H1 (cell line): Measurements from ENCODE around the gene NDUFS3. TPM values are rescaled to one million over a fixed set of nuclear protein-coding genes. Genes with fewer than 3 reads are reported as not detected.

Experiments used
- CTCF ChIA-PET: fragments of 300-600 bp; sonication (Branson Sonifier 250); formaldehyde crosslinking; loops from one replicate; lab custom pipeline; 2021; ENCODE audit not compliant: partially characterized antibody; lab: Charles Lee
- POLR2A ChIA-PET: fragments of 300-600 bp; sonication (Branson Sonifier 250); formaldehyde crosslinking; loops from one replicate; lab custom pipeline; 2021; ENCODE audit warnings: inconsistent platforms; ENCODE audit not compliant: partially characterized antibody; lab: Charles Lee
- DNase-seq, 2 experiments: peaks; one replicate each; pipeline versions ENCODE4 v3.0.0 to v3.0.0-alpha.2; 2010 to 2022; ENCODE audit warnings: low spot score in 2 of 2, low read depth in 1 of 2, mixed read lengths in 1 of 2
- FAIRE-seq: peaks from 2 replicates; lab custom pipeline; 2011; peaks lifted over from hg19 to GRCh38; lab: Jason Lieb, UNC
- H2AFZ ChIP-seq: 2 replicates; pipeline ENCODE4 v1.8.1; 2012; ENCODE audit warnings: low read length, inconsistent platforms
- H2AK5ac ChIP-seq: 2 replicates; pipeline ENCODE4 v1.6.1; 2013; ENCODE audit warnings: low read depth, low read length
- H2BK120ac ChIP-seq: replicated peaks from 2 replicates; pipeline ENCODE3; 2013; ENCODE audit warnings: low read depth, low read length, inconsistent platforms
- H2BK12ac ChIP-seq: 2 replicates; pipeline ENCODE4 v1.6.1; 2013; ENCODE audit warnings: low read depth, low read length
- H2BK15ac ChIP-seq: 2 replicates; pipeline ENCODE4 v1.6.1; 2013; ENCODE audit warnings: low read length
- H2BK20ac ChIP-seq: 2 replicates; pipeline ENCODE4 v1.6.1; 2013; ENCODE audit warnings: low read length
- H2BK5ac ChIP-seq: 2 replicates; pipeline ENCODE4 v1.6.1; 2013; ENCODE audit warnings: low read depth, low read length
- H3K14ac ChIP-seq: 2 replicates; pipeline ENCODE4 v1.6.1; 2013; ENCODE audit warnings: inconsistent platforms; ENCODE audit not compliant: insufficient read length
- H3K18ac ChIP-seq: 2 replicates; pipeline ENCODE4 v1.6.1; 2013; ENCODE audit warnings: low read length; ENCODE audit errors: extremely low read depth
- H3K23ac ChIP-seq: 2 replicates; pipeline ENCODE4 v1.6.1; 2013; ENCODE audit warnings: inconsistent platforms; ENCODE audit not compliant: insufficient read length
- H3K23me2 ChIP-seq: 2 replicates; pipeline ENCODE4 v1.6.1; 2013; ENCODE audit warnings: low read depth, low read length
- H3K27ac ChIP-seq: 2 replicates; pipeline ENCODE4 v1.6.1; 2011; ENCODE audit warnings: low read depth, low read length, inconsistent platforms
- H3K27me3 ChIP-seq, 4 experiments: replicated peaks in 1 of 4; 1 replicate in 1 of 4; 2 replicates in 3 of 4; pipeline versions ENCODE4 v1.6.1 to v1.8.1; 2011 to 2013; ENCODE audit warnings: low read length in 3 of 4, mild to moderate bottlenecking in 3 of 4, inconsistent platforms in 2 of 4, mixed read lengths in 2 of 4, moderate library complexity in 1 of 4; ENCODE audit not compliant: control insufficient read depth in 3 of 4, insufficient read depth in 3 of 4; ENCODE audit errors: extremely low read depth in 1 of 4
- H3K36me3 ChIP-seq, 4 experiments: 2 replicates each; pipeline versions ENCODE4 v1.6.1 to v1.8.1; 2011 to 2013; ENCODE audit warnings: mild to moderate bottlenecking in 4 of 4, low read length in 3 of 4, moderate library complexity in 2 of 4, control low read depth in 1 of 4, inconsistent platforms in 1 of 4; ENCODE audit not compliant: insufficient read depth in 4 of 4, control insufficient read depth in 2 of 4
- H3K4ac ChIP-seq: replicated peaks from 2 replicates; pipeline ENCODE3; 2013; ENCODE audit warnings: low read length, low read depth, mixed read lengths, inconsistent platforms; ENCODE audit not compliant: insufficient read length
- H3K4me1 ChIP-seq, 4 experiments: replicated peaks in 1 of 4; 1 replicate in 1 of 4; 2 replicates in 3 of 4; pipeline versions ENCODE4 v1.6.1 to v1.8.1; 2011 to 2013; ENCODE audit warnings: low read length in 3 of 4, inconsistent platforms in 2 of 4, mixed read lengths in 1 of 4; ENCODE audit not compliant: insufficient read depth in 4 of 4, control insufficient read depth in 3 of 4
- H3K4me2 ChIP-seq, 2 experiments: 2 replicates each; pipeline versions ENCODE4 v1.6.1 to v1.8.1; 2011 to 2013; ENCODE audit warnings: low read depth in 2 of 2, low read length in 2 of 2, control low read depth in 1 of 2, inconsistent platforms in 1 of 2, mild to moderate bottlenecking in 1 of 2; ENCODE audit not compliant: insufficient read depth in 1 of 2
- H3K4me3 ChIP-seq, 4 experiments: fragments of 200-600, 300-600 bp in 1 of 4; sonication (generic), shearing (Covaris generic), sonication (Bioruptor Twin) in 1 of 4; 2 replicates each; pipeline versions ENCODE4 v1.5.1 to v1.8.1; 2011 to 2016; ENCODE audit warnings: low read length in 4 of 4, low read depth in 3 of 4, control low read depth in 2 of 4, inconsistent platforms in 2 of 4, mild to moderate bottlenecking in 2 of 4, mixed read lengths in 1 of 4, moderate library complexity in 1 of 4; ENCODE audit not compliant: insufficient read depth in 2 of 4; ENCODE audit errors: extremely low read depth in 1 of 4
- H3K56ac ChIP-seq: replicated peaks from 2 replicates; pipeline ENCODE3; 2013; ENCODE audit warnings: low read depth, mild to moderate bottlenecking, mixed read lengths, low read length, inconsistent platforms; ENCODE audit not compliant: insufficient read length
- H3K79me1 ChIP-seq: 2 replicates; pipeline ENCODE4 v1.6.1; 2013; ENCODE audit warnings: low read depth, low read length, control low read depth
- H3K79me2 ChIP-seq, 2 experiments: 2 replicates each; pipeline versions ENCODE4 v1.6.1 to v1.8.1; 2012 to 2013; ENCODE audit warnings: low read length in 2 of 2, mild to moderate bottlenecking in 2 of 2, inconsistent platforms in 1 of 2; ENCODE audit not compliant: insufficient read depth in 2 of 2, control insufficient read depth in 1 of 2
- H3K9ac ChIP-seq, 4 experiments: replicated peaks in 1 of 4; 1 replicate in 1 of 4; 2 replicates in 3 of 4; pipeline versions ENCODE4 v1.6.1 to v1.8.1; 2011 to 2013; ENCODE audit warnings: low read depth in 3 of 4, low read length in 3 of 4, control low read depth in 2 of 4, mild to moderate bottlenecking in 2 of 4, moderate library complexity in 2 of 4, inconsistent platforms in 1 of 4; ENCODE audit errors: extremely low read depth in 1 of 4
- H3K9me3 ChIP-seq, 2 experiments: 2 replicates each; pipeline versions ENCODE4 v1.6.1 to v1.8.1; 2012 to 2013; ENCODE audit warnings: mild to moderate bottlenecking in 2 of 2, moderate library complexity in 2 of 2, control low read depth in 1 of 2, inconsistent platforms in 1 of 2, low read depth in 1 of 2, low read length in 1 of 2, mixed read lengths in 1 of 2; ENCODE audit not compliant: insufficient read depth in 2 of 2
- H4K20me1 ChIP-seq, 2 experiments: replicated peaks in 1 of 2; 2 replicates each; pipeline versions ENCODE3 to v1.8.1; 2011 to 2013; ENCODE audit warnings: inconsistent platforms in 2 of 2, low read length in 2 of 2, mild to moderate bottlenecking in 1 of 2; ENCODE audit not compliant: insufficient read depth in 2 of 2, control insufficient read depth in 1 of 2
- H4K5ac ChIP-seq: 2 replicates; pipeline ENCODE4 v1.6.1; 2013; ENCODE audit warnings: low read length, low read depth, mixed read lengths, inconsistent platforms; ENCODE audit not compliant: insufficient read length
- H4K8ac ChIP-seq: 2 replicates; pipeline ENCODE4 v1.8.0; 2013; ENCODE audit warnings: mild to moderate bottlenecking, moderate library complexity, low read length, inconsistent platforms; ENCODE audit not compliant: insufficient read depth; ENCODE audit errors: extremely low read depth
- H4K91ac ChIP-seq: replicated peaks from 2 replicates; pipeline ENCODE3; 2013; ENCODE audit warnings: low read length, mixed read lengths, inconsistent platforms; ENCODE audit not compliant: insufficient read length
- ASH2L ChIP-seq: fragments of 200-600, 300-600 bp; sonication (generic); IDR thresholded peaks from one replicate; pipeline ENCODE4 v1.7.1; 2017; ENCODE audit warnings: low read length
- CREB1 ChIP-seq: IDR thresholded peaks from 2 replicates; pipeline ENCODE4 v1.6.1; 2012; ENCODE audit warnings: inconsistent platforms
- EZH2 ChIP-seq: fragments of 200-600 bp; sonication (generic); IDR thresholded peaks from 2 replicates; pipeline ENCODE4 v1.7.1; 2012; ENCODE audit warnings: low read depth, mild to moderate bottlenecking, moderate library complexity, low read length, inconsistent platforms; ENCODE audit not compliant: severe bottlenecking
- JUN ChIP-seq: IDR thresholded peaks from 2 replicates; pipeline ENCODE4 v1.6.1; 2011; ENCODE audit warnings: low read depth, mild to moderate bottlenecking, improper control_type of control experiment, low read length
- NRF1 ChIP-seq: IDR thresholded peaks from 2 replicates; pipeline ENCODE4 v1.6.1; 2011; ENCODE audit warnings: mild to moderate bottlenecking, low read depth, low read length, improper control_type of control experiment
- RBBP5 ChIP-seq: IDR thresholded peaks from 2 replicates; pipeline ENCODE4 v1.7.1; 2012; ENCODE audit warnings: low read depth, mild to moderate bottlenecking, inconsistent platforms, low read length, moderate library complexity, borderline replicate concordance
- RXRA ChIP-seq: IDR thresholded peaks from 2 replicates; pipeline ENCODE4 v1.6.1; 2011; ENCODE audit warnings: low read depth, mild to moderate bottlenecking, low read length, moderate library complexity; ENCODE audit not compliant: insufficient read depth
- SAP30 ChIP-seq: fragments of 300-600 bp; sonication (generic); IDR thresholded peaks from 2 replicates; pipeline ENCODE4 v1.7.1; 2012; ENCODE audit warnings: low read length, moderate library complexity, mild to moderate bottlenecking, inconsistent platforms; ENCODE audit not compliant: insufficient read depth, insufficient replicate concordance
- SP2 ChIP-seq: IDR thresholded peaks from 2 replicates; pipeline ENCODE4 v1.6.1; 2012; ENCODE audit warnings: mild to moderate bottlenecking, low read length, inconsistent platforms
- SRF ChIP-seq: IDR thresholded peaks from 2 replicates; pipeline ENCODE4 v1.6.1; 2011; ENCODE audit warnings: mild to moderate bottlenecking, low read depth, low read length, moderate library complexity
- SUZ12 ChIP-seq: fragments of 200-600 bp; sonication (generic); IDR thresholded peaks from 2 replicates; pipeline ENCODE4 v1.6.1; 2012; ENCODE audit warnings: mild to moderate bottlenecking, inconsistent platforms, low read length, moderate library complexity, mixed read lengths
- TAF1 ChIP-seq: IDR thresholded peaks from 2 replicates; pipeline ENCODE4 v1.6.1; 2011; ENCODE audit warnings: mild to moderate bottlenecking, low read depth, low read length
- WGBS, 2 experiments: shearing (Covaris generic) in 1 of 2; methylation state at CpG; one replicate each; pipeline versions ENCODE4 v1.1.6 to v1.1.7; 2013 to 2015; ENCODE audit warnings: low lambda C conversion rate in 2 of 2, mixed read lengths in 2 of 2, inconsistent platforms in 1 of 2, low coverage in 1 of 2, missing lambda C conversion rate in 1 of 2; ENCODE audit not compliant: insufficient replicate concordance in 2 of 2, insufficient coverage in 1 of 2, insufficient read length in 1 of 2; ENCODE audit errors: extremely low coverage in 1 of 2, missing lambda C conversion rate in 1 of 2; 5-methylcytosine and 5-hydroxymethylcytosine counted together
- polyA plus RNA-seq, 7 experiments: library from polyadenylated mRNA; depleted of rRNA in 3 of 7; stranded (reverse) in 5 of 7; unstranded in 2 of 7; fragments of >200 nt in 5 of 7; fragments of 200-250 nt in 2 of 7; gene quantifications; 1 replicate in 5 of 7; 2 replicates in 1 of 7; 4 replicates in 1 of 7; pipeline versions ENCODE4 v1.2.1 to v1.2.3, GENCODE V29; 2011 to 2013; ENCODE audit warnings: missing spikeins in 2 of 7, mixed read lengths in 2 of 7
- total RNA-seq: library from RNA; stranded (reverse); fragmentation: NEBNext Ultra II Directional; extraction: Animal tissue kit (Norgen Biotek cat#: 25700); gene quantifications from 2 replicates; pipeline ENCODE4 v1.2.1, GENCODE V29; 2021

Gene NDUFS3
- total and polyA plus RNA-seq, 2 of the 8 experiments (the other 6 are each of a cell fraction or from before 2014, with no cell fraction given) = 135 to 241 TPM

GRCh38 chr11:47586098-47586855, 7.4 kb downstream of the NDUFS3 start, which contains the start of gene FAM180B:
TSS of gene FAM180B (plus strand) at chr11:47586678. CDS start at chr11:47586769, 91 bp downstream.
- Histone ChIP-seq H3K36me3 (peaks cover 20 to 29% (median 28%) of the 10 kb centered on the region in 4 experiments), H3K9me3 (no peaks in the 10 kb centered on the region), H3K56ac (no peak within 1 kb of the TSS), H3K4me1 (no peaks in the 10 kb centered on the region; a peak in 1 of 7 replicates), H3K23me2 (no peaks in the 10 kb centered on the region; the same call in 1 of the 2 replicates), H2BK120ac (no peak within 1 kb of the TSS), H3K14ac (no peak within 1 kb of the TSS), H2BK15ac (no peak within 1 kb of the TSS), H4K5ac (no peak within 1 kb of the TSS), H3K9ac (no peak within 1 kb of the TSS), H2BK5ac (no peak within 1 kb of the TSS; the same call in 1 of the 2 replicates), H3K27me3 (no peaks in the 10 kb centered on the region), H2BK20ac (no peak within 1 kb of the TSS), H4K8ac (0 out of 2 replicates have a peak within 1 kb of the TSS, but pooled peaks have one; percentile 68), H3K79me1 (no peaks in the 10 kb centered on the region; the same call in 1 of the 2 replicates), H4K20me1 (peaks cover 2 to 3% of the 10 kb centered on the region in 2 experiments), H3K27ac (no peak within 1 kb of the TSS), H2BK12ac (no peak within 1 kb of the TSS), H2AFZ (no peak within 1 kb of the TSS), H2AK5ac (no peak within 1 kb of the TSS), H3K4me2 (no peak within 1 kb of the TSS), H3K4ac (no peak within 1 kb of the TSS), H3K79me2 (no peaks in the 10 kb centered on the region), H3K23ac (no peak within 1 kb of the TSS), H4K91ac (no peak within 1 kb of the TSS), H3K18ac (no peak within 1 kb of the TSS), H3K4me3 (no peak within 1 kb of the TSS)
- FAIRE-seq = no peak
- CTCF ChIA-PET = interaction anchor here (1.4 to 1.6 kb wide), 3 partner anchors 8 to 24 kb away, joined by 3 to 4 read pairs (median 4); partner anchors contain the start of genes KBTBD4 and NDUFS3
- TF ChIP-seq RBBP5 = no peak
- no peak for TF ChIP-seq ASH2L
- no peak for TF ChIP-seq SAP30
- no peak for TF ChIP-seq NRF1
- no peak for TF ChIP-seq JUN
- no peak for TF ChIP-seq CREB1
- TF ChIP-seq RXRA = no peak
- no peak for TF ChIP-seq SRF
- no peak for TF ChIP-seq EZH2
- TF ChIP-seq SUZ12 = no peak
- TF ChIP-seq SP2 = no peak
- no peak for TF ChIP-seq TAF1
- POLR2A ChIA-PET = interaction anchor here (0.6 to 3.3 kb wide), 10 partner anchors 9 to 313 kb away, joined by 3 to 25 read pairs (median 5); partner anchors contain the start of gene C1QTNF4
- 86% methylated on average over 12 of the region's 12 CpGs; no CpG with 5 or more reads in 1 of the 2 experiments for WGBS, 2 experiments
- DNase-seq = no peak
